Natural killer cell (primary cell): ENCODE data around the gene VASP. TPM values are rescaled to one million over a fixed set of nuclear protein-coding genes. Genes with fewer than 3 reads are reported as not detected.

ENCODE experiments used
- ATAC-seq, 3 donors: fragments of 150-1000 bp in 2 of 3; fragments of 200-7000 bp in 1 of 3; cut with Tn5 transposase; 1 replicate in 1 of 3; 2 replicates in 2 of 3; pipeline ENCODE4 v1.10.0; 2021; ENCODE audit warnings: mild to moderate bottlenecking in 2 of 3, moderate library complexity in 2 of 3
- DNase-seq, 2 donors: peaks; one replicate each; pipeline versions ENCODE4 v3.0.0 to v3.0.0-alpha.2; 2013 to 2021; ENCODE audit warnings: mixed read lengths in 1 of 2
- H3K27ac ChIP-seq: one replicate; pipeline ENCODE4 v1.5.1; 2013; ENCODE audit warnings: mild to moderate bottlenecking, low read length
- H3K27me3 ChIP-seq: one replicate; pipeline ENCODE4 v1.6.1; 2013; ENCODE audit warnings: low read length; ENCODE audit not compliant: control insufficient read depth, insufficient read depth
- H3K36me3 ChIP-seq: one replicate; pipeline ENCODE4 v1.6.1; 2013; ENCODE audit warnings: low read length; ENCODE audit not compliant: control insufficient read depth, insufficient read depth
- H3K4me1 ChIP-seq: one replicate; pipeline ENCODE4 v1.6.1; 2013; ENCODE audit warnings: low read length; ENCODE audit not compliant: control insufficient read depth, insufficient read depth
- H3K4me3 ChIP-seq: one replicate; pipeline ENCODE4 v1.5.1; 2013; ENCODE audit warnings: low read length
- H3K9me3 ChIP-seq: one replicate; pipeline ENCODE4 v1.6.1; 2013; ENCODE audit warnings: low read length; ENCODE audit not compliant: control insufficient read depth, insufficient read depth
- H3K27ac Mint-ChIP-seq, 2 donors: one replicate each; pipeline ENCODE4 v1.8.0; 2022; ENCODE audit warnings: mild to moderate bottlenecking in 2 of 2, mixed read lengths in 2 of 2, moderate library complexity in 1 of 2
- H3K27me3 Mint-ChIP-seq, 2 donors: one replicate each; pipeline ENCODE4 v1.8.0; 2022; ENCODE audit warnings: low read depth in 2 of 2, mixed read lengths in 2 of 2
- H3K36me3 Mint-ChIP-seq: one replicate; pipeline ENCODE4 v1.8.0; 2022; ENCODE audit warnings: mixed read lengths
- H3K4me1 Mint-ChIP-seq, 2 donors: one replicate each; pipeline ENCODE4 v1.8.0; 2022; ENCODE audit warnings: mixed read lengths in 2 of 2
- H3K4me3 Mint-ChIP-seq: one replicate; pipeline ENCODE4 v1.8.0; 2022; ENCODE audit warnings: mild to moderate bottlenecking, moderate library complexity, mixed read lengths
- H3K9me3 Mint-ChIP-seq, 2 donors: one replicate each; pipeline ENCODE4 v1.8.0; 2022; ENCODE audit warnings: mixed read lengths in 2 of 2
- CTCF ChIP-seq: fragments of 200-600 bp; IDR thresholded peaks from one replicate; pipeline ENCODE4 v1.8.0; 2022; ENCODE audit warnings: antibody characterized with exemption
- WGBS: methylation state at CpG from one replicate; pipeline ENCODE4 v1.1.7; 2013; ENCODE audit warnings: missing lambda C conversion rate; ENCODE audit not compliant: insufficient coverage; 5-methylcytosine and 5-hydroxymethylcytosine counted together
- intact Hi-C: fragments of 100-400 bp; cut with micrococcal nuclease; formaldehyde crosslinking; loops from one replicate; pipeline ENCODE4 v1.14.2; 2022
- total RNA-seq, 4 donors: library from RNA; stranded (reverse); fragments of 120-200 nt in 1 of 4; gene quantifications; one replicate each; pipeline versions ENCODE4 v1.2.3 to v1.2.4, GENCODE V29; 2013 to 2022

Gene VASP
- total RNA-seq, 3 donors from 2014 or later (not counting 1 experiment from before 2014, with no cell fraction given), result 192 to 244 (median 237) TPM

- peaks cover 4% of the 10 kb centered on the region for H3K4me1 ChIP-seq
- no peaks in the 10 kb centered on the region for H3K36me3 Mint-ChIP-seq
- intact Hi-C loops, result no loop called here
- H3K4me1 Mint-ChIP-seq, result peaks cover 7 to 21% of the 10 kb centered on the region in 2 donors
- TF ChIP-seq CTCF, result no peak
- no peaks in the 10 kb centered on the region for H3K36me3 ChIP-seq
- H3K27ac Mint-ChIP-seq, result no peak overlapping the region
- DNase-seq, result no peak
- H3K27me3 ChIP-seq, result no peaks in the 10 kb centered on the region
- H3K9me3 Mint-ChIP-seq, result no peaks in the 10 kb centered on the region
- H3K9me3 ChIP-seq, result no peaks in the 10 kb centered on the region
- H3K4me3 Mint-ChIP-seq, result no peak overlapping the region
- no peak overlapping the region for H3K27ac ChIP-seq
- H3K27me3 Mint-ChIP-seq, result peaks cover 0 to 4% of the 10 kb centered on the region in 2 donors
- H3K4me3 ChIP-seq, result no peak overlapping the region
- 79% methylated on average over 3 of the region's 4 CpGs for WGBS
- ATAC-seq, result no peak
Measured at GRCh38 chr19:45462174-45462573, 45.1 kb upstream of the VASP start.

- no peaks in the 10 kb centered on the region for H3K9me3 Mint-ChIP-seq
- TF ChIP-seq CTCF, result no peak
- peaks cover 14 to 25% of the 10 kb centered on the region in 2 donors for H3K4me1 Mint-ChIP-seq
- H3K27me3 Mint-ChIP-seq, result peaks cover 0 to 4% of the 10 kb centered on the region in 2 donors
- Histone ChIP-seq H3K36me3 (no peaks in the 10 kb centered on the region), H3K27ac (no peak overlapping the region), H3K9me3 (no peaks in the 10 kb centered on the region), H3K4me3 (no peak overlapping the region), H3K27me3 (no peaks in the 10 kb centered on the region), H3K4me1 (peaks cover 11% of the 10 kb centered on the region)
- no peaks in the 10 kb centered on the region for H3K36me3 Mint-ChIP-seq
- H3K4me3 Mint-ChIP-seq, result no peak overlapping the region
- H3K27ac Mint-ChIP-seq, result no peak overlapping the region
- WGBS, result 89% methylated on average over 4 of the region's 4 CpGs
- DNase-seq, result no peak
- intact Hi-C loops, result no loop called here
- no peak for ATAC-seq
Measured at GRCh38 chr19:45463241-45463640, 44.0 kb upstream of the VASP start.

DNA sequence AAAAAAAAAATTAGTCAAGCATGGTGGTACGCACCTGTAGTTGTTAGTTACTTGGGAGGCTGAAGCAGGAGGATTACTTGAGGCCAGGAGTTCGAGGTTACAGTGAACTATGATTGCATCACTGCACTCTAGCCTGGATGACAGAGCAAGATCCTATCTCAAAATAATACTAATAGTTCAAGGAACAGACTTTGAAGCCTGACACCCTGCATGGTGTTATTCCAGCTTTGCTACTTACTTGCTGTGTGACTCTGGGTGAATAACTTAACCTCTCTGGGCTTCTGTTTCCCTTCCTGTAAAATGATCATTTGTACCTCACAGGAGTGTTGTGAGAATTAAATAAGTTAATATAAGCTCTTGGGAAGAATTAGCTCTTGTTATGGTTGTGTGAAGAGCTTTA is 43.0 kb upstream of the VASP start:
- no peaks in the 10 kb centered on the region for H3K36me3 Mint-ChIP-seq
- no peak overlapping the region for H3K4me3 Mint-ChIP-seq
- peaks cover 0 to 4% of the 10 kb centered on the region in 2 donors for H3K27me3 Mint-ChIP-seq
- 79% methylated on average over 2 of the region's 2 CpGs for WGBS
- Histone ChIP-seq H3K27ac (no peak overlapping the region), H3K4me3 (no peak overlapping the region), H3K4me1 (peaks cover 16% of the 10 kb centered on the region), H3K27me3 (no peaks in the 10 kb centered on the region), H3K36me3 (no peaks in the 10 kb centered on the region), H3K9me3 (no peaks in the 10 kb centered on the region)
- intact Hi-C loops, result no loop called here
- no peak for TF ChIP-seq CTCF
- DNase-seq (no peak), ATAC-seq (no peak)
- H3K27ac Mint-ChIP-seq, result peak overlapping the region in 1 of 2 donors; percentile 77
- H3K4me1 Mint-ChIP-seq, result peaks cover 21 to 36% of the 10 kb centered on the region in 2 donors
- H3K9me3 Mint-ChIP-seq, result no peaks in the 10 kb centered on the region

DNA sequence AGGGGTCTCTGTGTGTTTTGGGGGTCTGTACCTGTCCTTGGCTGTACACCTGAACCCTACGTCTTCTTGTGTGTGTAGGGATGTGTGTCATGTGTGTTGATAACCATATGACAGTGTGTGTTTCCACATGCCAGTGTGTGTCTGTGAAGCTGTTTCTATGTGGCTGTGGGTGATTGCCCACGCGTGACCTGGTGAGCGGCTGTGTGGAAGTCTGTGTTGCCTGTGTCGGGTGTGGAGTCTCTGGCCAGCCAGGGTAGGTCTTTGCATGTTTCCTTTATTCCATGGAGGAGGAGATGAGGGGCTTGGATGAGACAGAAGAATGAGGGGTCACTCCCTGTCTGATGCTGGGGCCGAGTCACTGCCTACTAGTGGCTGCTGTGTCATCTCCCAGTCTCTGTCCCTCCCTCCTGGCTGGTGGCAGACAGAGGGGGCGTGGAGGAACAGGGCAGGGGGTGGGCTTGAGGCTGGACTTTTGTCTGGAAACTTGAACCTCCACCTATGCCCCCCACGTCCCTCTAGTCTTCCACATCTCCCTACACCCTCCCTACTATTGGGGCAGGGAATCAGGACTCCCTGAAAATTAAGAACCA is 42.3 kb upstream of the VASP start:
- WGBS, result 72% methylated on average over 7 of the region's 8 CpGs
- DNase-seq, result no peak
- Histone ChIP-seq H3K27me3 (no peaks in the 10 kb centered on the region), H3K4me3 (no peak overlapping the region), H3K9me3 (no peaks in the 10 kb centered on the region), H3K4me1 (peaks cover 22% of the 10 kb centered on the region), H3K36me3 (no peaks in the 10 kb centered on the region), H3K27ac (no peak overlapping the region)
- TF ChIP-seq CTCF, result no peak
- H3K4me3 Mint-ChIP-seq, result no peak overlapping the region
- no peaks in the 10 kb centered on the region for H3K36me3 Mint-ChIP-seq
- peaks cover 0 to 4% of the 10 kb centered on the region in 2 donors for H3K27me3 Mint-ChIP-seq
- H3K9me3 Mint-ChIP-seq, result no peaks in the 10 kb centered on the region
- peak overlapping the region in 1 of 2 donors; percentile 77 for H3K27ac Mint-ChIP-seq
- no peak for ATAC-seq
- peaks cover 27 to 42% of the 10 kb centered on the region in 2 donors for H3K4me1 Mint-ChIP-seq
- intact Hi-C loops, result no loop called here
